ENCODE data around the gene CNN2. TPM values are rescaled to one million over a fixed set of nuclear protein-coding genes. Genes with fewer than 3 reads are reported as not detected.

CNN2 gene
- total RNA-seq, 4 donors from 2014 or later: 69.9 to 122 (median 79.4) TPM

DNA sequence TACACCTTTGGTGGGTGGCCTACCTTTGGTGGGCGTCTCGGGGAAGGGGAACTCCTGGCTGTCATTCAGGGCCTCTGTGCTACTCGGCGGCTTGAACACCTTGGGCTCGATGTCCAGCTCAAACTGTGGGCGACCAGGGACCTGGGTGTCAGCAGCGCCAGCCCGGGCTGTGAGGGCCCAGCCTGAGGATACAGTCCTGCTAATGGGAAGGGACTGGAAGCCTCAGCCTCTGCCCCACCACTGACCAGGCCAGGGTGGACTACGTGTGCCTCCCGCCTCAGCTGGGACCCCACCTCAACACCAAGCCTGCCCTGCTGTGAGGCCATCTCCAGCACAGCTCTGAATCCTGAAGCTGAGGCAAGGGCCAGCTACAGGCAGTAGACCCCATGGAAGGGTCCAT, 13.2 kb upstream of the CNN2 start:
- TF ChIP-seq, protein P1, sequence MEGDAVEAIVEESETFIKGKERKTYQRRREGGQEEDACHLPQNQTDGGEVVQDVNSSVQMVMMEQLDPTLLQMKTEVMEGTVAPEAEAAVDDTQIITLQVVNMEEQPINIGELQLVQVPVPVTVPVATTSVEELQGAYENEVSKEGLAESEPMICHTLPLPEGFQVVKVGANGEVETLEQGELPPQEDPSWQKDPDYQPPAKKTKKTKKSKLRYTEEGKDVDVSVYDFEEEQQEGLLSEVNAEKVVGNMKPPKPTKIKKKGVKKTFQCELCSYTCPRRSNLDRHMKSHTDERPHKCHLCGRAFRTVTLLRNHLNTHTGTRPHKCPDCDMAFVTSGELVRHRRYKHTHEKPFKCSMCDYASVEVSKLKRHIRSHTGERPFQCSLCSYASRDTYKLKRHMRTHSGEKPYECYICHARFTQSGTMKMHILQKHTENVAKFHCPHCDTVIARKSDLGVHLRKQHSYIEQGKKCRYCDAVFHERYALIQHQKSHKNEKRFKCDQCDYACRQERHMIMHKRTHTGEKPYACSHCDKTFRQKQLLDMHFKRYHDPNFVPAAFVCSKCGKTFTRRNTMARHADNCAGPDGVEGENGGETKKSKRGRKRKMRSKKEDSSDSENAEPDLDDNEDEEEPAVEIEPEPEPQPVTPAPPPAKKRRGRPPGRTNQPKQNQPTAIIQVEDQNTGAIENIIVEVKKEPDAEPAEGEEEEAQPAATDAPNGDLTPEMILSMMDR (IDR thresholded peaks at IDR 0.05): no peak
- TF ChIP-seq POLR2A (IDR thresholded peaks at IDR 0.05) (no peak), EP300 (IDR thresholded peaks at IDR 0.05) (no peak)
- WGBS, 2 donors: 60 to 95% methylated on average over 1 to 3 of the region's 10 CpGs
- Histone ChIP-seq H3K4me3 (no peak overlapping the region), H3K9me3 (no peaks in the 10 kb centered on the region), H3K27me3 (no peaks in the 10 kb centered on the region), H3K27ac (no peak overlapping the region), H3K4me1 (peaks cover 0 to 49% (median 34%) of the 10 kb centered on the region in 4 donors), H3K36me3 (peaks cover 0 to 65% (median 33%) of the 10 kb centered on the region in 3 donors)
- no peak for DNase-seq (ENCODE audit: low spot score in 2 of 2)

DNA sequence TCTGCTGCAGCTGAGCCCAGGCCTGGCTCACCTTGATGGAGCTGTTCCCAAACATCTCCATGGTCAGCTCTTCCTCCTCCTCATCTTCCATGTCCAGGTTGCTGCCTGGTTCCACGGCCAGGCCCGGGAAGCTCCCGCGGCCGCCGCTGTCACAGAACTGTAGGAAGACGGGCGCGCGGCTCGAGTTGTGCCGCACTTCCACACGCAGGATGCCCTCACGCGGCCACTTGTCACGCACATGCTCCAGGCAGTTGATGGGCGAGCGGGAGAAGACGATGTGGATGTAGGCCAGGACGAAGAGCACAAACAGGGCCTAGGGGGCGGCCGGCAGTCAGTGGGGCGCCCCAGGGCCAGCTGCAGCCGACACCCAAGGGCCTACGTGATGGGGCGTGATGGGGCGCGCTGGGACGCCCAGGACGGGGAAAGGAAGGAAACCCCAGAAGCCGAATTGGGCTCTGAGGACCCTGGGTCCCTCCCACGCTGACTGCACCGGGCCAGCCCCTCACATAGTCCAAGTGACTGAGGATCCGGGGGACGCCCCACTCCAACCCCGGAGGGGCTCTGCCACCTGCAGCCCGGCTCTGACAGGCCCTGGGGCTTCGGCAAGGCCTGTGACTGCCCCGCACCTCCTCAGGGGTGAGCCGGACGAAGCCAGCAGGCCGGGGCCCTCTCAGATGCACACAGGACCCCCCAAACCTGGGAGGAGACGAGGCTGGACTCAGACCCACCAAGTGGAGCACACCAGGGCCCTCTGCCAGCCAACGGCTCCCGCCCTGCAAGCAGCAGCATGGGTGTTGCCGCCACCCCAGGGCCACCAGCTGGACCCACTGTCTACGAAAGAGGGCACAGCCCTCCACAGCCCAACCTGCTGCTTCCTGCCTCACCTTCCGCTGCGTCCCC, 12.0 kb upstream of the CNN2 start:
- peaks cover 0 to 54% (median 30%) of the 10 kb centered on the region in 3 donors for H3K36me3 ChIP-seq
- peaks cover 0 to 61% (median 46%) of the 10 kb centered on the region in 4 donors for H3K4me1 ChIP-seq
- no peaks in the 10 kb centered on the region for H3K27me3 ChIP-seq
- H3K27ac ChIP-seq: no peak overlapping the region
- no peak for TF ChIP-seq EP300 (IDR thresholded peaks at IDR 0.05)
- TF ChIP-seq, protein P1 (IDR thresholded peaks at IDR 0.05): no peak
- no peak overlapping the region for H3K4me3 ChIP-seq
- no peak for DNase-seq (ENCODE audit: low spot score in 2 of 2)
- WGBS, 2 donors: 89 to 93% methylated on average over 35 to 47 of the region's 49 CpGs
- no peaks in the 10 kb centered on the region for H3K9me3 ChIP-seq

DNA sequence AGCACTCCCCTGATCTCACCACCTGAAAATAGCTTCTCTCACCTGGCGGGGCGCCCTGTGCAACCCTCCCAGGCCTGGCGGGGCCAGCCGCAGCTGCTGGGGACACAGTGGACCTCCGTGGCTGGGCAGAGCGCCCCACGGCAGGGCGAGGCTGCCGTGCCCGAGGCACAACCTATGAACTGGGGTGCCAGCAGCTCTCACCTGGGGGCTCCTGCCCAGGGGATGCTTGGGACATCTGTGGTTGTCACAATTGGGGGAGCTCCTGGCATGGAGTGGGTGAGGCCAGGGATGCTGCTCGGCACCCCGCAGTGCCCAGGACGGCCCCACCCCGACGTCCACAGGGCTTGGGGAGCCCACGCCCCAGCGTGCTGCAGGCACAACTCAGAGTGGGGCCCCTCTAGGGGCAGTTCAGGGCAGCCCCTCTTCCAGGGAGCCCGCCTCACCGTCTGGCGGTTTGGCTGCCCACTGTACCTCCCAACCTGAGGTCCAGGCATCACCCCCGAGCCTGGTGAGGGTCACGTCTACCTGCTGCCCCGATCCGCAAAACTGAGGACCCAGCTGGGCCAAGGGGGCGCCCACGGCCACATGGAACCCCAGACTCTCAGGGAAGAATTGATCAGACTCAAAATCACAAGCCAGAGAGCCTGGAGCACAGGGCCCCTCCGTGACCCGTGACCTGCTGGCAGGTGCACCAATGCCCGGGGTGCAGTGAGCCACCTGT, 11.2 kb upstream of the CNN2 start:
- peaks cover 0 to 45% (median 26%) of the 10 kb centered on the region in 3 donors for H3K36me3 ChIP-seq
- H3K9me3 ChIP-seq: no peaks in the 10 kb centered on the region
- 82 to 90% methylated on average over 4 to 29 of the region's 29 CpGs for WGBS, 2 donors
- TF ChIP-seq POLR2A (IDR thresholded peaks at IDR 0.05) (no peak), EP300 (IDR thresholded peaks at IDR 0.05) (no peak)
- TF ChIP-seq, protein P1 (IDR thresholded peaks at IDR 0.05): no peak
- no peaks in the 10 kb centered on the region for H3K27me3 ChIP-seq
- no peak overlapping the region for H3K4me3 ChIP-seq
- DNase-seq (ENCODE audit: low spot score in 2 of 2): no peak
- peaks cover 0 to 69% (median 53%) of the 10 kb centered on the region in 4 donors for H3K4me1 ChIP-seq
- H3K27ac ChIP-seq: peak overlapping the region in 2 of 4 donors; percentile 13 to 79

DNA sequence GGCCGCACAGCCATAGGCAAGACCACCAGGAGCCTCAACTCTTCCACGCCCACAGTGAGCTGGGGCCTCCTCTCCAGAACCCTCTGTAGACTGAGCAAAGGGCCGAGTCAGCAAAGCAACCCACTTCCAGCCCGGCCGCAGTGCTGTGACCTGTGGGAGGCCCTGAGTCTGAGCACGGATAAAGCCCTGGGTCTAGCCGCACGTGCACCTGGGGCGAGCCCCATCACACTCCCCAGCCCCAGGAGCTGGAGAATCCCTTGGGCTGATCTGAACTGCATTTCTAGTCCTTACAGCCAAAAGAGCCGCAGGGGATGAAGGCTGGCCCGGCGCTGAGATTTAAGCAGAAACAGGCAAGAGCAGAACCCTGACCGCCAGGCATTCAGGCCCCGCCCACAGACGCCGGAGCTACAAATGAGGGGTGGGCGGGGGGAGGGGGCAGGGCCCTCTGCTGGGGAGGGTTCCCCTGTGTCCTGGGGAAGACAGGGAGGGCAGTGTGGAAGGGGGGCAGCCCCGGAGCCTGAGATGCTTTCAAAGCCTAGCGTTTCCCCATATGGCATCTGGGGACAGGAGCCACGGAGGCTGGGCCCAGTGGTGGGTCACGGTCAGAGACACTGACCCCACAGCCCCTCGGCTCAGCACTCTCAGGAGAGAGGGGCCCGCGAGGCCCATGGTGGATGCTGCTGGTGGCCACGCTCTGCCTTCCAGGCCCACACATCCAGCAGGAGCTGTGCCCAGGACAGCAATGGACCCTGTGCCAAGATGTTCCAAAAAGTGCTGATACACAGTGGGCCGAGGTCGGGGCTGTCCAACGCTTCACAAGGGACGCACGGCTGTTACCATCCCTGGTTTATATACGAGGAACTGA, 10.4 kb upstream of the CNN2 start:
- Histone ChIP-seq H3K9me3 (no peaks in the 10 kb centered on the region), H3K27me3 (no peaks in the 10 kb centered on the region), H3K4me1 (peaks cover 0 to 70% (median 53%) of the 10 kb centered on the region in 4 donors), H3K27ac (peak overlapping the region in 3 of 4 donors; percentile 64 to 82 (median 79)), H3K36me3 (peaks cover 0 to 37% (median 18%) of the 10 kb centered on the region in 3 donors), H3K4me3 (no peak overlapping the region)
- TF ChIP-seq POLR2A (IDR thresholded peaks at IDR 0.05): no peak
- TF ChIP-seq, protein P1 (IDR thresholded peaks at IDR 0.05): no peak
- TF ChIP-seq EP300 (IDR thresholded peaks at IDR 0.05): no peak
- 20 to 25% methylated on average over 9 to 25 of the region's 31 CpGs for WGBS, 2 donors
- DNase-seq (ENCODE audit: low spot score in 2 of 2): no peak
